Lower lobe of right lung (tissue), 2 donors: ENCODE results near the gene KLHL2. TPM values are rescaled to one million over a fixed set of nuclear protein-coding genes. Genes with fewer than 3 reads are reported as not detected.
A peak's percentile ranks its signal among the peaks of the same experiment; 100 is the strongest.

Experiments
- ATAC-seq, 2 donors: fragments of 200-7000 bp; cut with Tn5 transposase; one replicate each; pipeline ENCODE4 v1.9.1; 2020 to 2022; ENCODE audit warnings: mild to moderate bottlenecking in 2 of 2, moderate library complexity in 2 of 2
- DNase-seq: peaks from one replicate; pipeline ENCODE4 v3.0.0-alpha.2; 2020
- H3K27ac ChIP-seq: fragments of 200-600 bp; one replicate; pipeline ENCODE4 v1.8.0; 2022
- H3K27me3 ChIP-seq: fragments of 200-600 bp; one replicate; pipeline ENCODE4 v1.8.0; 2022; ENCODE audit warnings: low read depth
- H3K36me3 ChIP-seq: fragments of 200-600 bp; one replicate; pipeline ENCODE4 v1.8.0; 2022; ENCODE audit warnings: mild to moderate bottlenecking
- H3K4me1 ChIP-seq: fragments of 200-600 bp; one replicate; pipeline ENCODE4 v1.8.0; 2022
- H3K4me3 ChIP-seq: fragments of 200-600 bp; one replicate; pipeline ENCODE4 v1.8.0; 2022; ENCODE audit warnings: mild to moderate bottlenecking
- H3K9me3 ChIP-seq: fragments of 200-600 bp; one replicate; pipeline ENCODE4 v1.8.0; 2022
- CTCF ChIP-seq: fragments of 200-600 bp; IDR thresholded peaks from one replicate; pipeline ENCODE4 v1.8.0; 2022; ENCODE audit warnings: antibody characterized with exemption, mild to moderate bottlenecking
- intact Hi-C: fragments of 100-400 bp; cut with DNase I; formaldehyde crosslinking; loops from one replicate; pipeline ENCODE4 v1.11.0; 2022
- total RNA-seq: library from RNA; stranded (reverse); fragmentation: NEBNext Ultra II Directional; extraction: Animal tissue kit (Norgen Biotek cat#: 25700); gene quantifications from one replicate; pipeline ENCODE4 v1.2.1, GENCODE V29; 2021
- donor health status: DM: no; HTN: yes; CAD: no; lungs with severe emphysema.

Gene KLHL2
- total RNA-seq, 1 donor from 2014 or later = 37.7 TPM

GRCh38 chr4:165343353-165344191 is 136.2 kb downstream of the KLHL2 start:
- Histone ChIP-seq H3K27ac (no peak overlapping the region), H3K4me3 (no peak overlapping the region), H3K9me3 (no peaks in the 10 kb centered on the region), H3K27me3 (no peaks in the 10 kb centered on the region), H3K4me1 (no peaks in the 10 kb centered on the region), H3K36me3 (peaks cover 43% of the 10 kb centered on the region)
- ATAC-seq (peak in 1 of 2 donors; percentile 29), DNase-seq (no peak)
- TF ChIP-seq CTCF = peak; percentile 34
- intact Hi-C loops = no loop called here

GRCh38 chr4:165345666-165346417 is 138.5 kb downstream of the KLHL2 start:
- Histone ChIP-seq H3K4me3 (no peak overlapping the region), H3K27me3 (no peaks in the 10 kb centered on the region), H3K27ac (no peak overlapping the region), H3K9me3 (no peaks in the 10 kb centered on the region), H3K36me3 (peaks cover 21% of the 10 kb centered on the region), H3K4me1 (no peaks in the 10 kb centered on the region)
- TF ChIP-seq CTCF = no peak
- intact Hi-C loops = no loop called here
- no peak for DNase-seq
- ATAC-seq = peak; percentile 30 to 33

- Histone ChIP-seq H3K27me3 (no peaks in the 10 kb centered on the region), H3K9me3 (no peaks in the 10 kb centered on the region), H3K36me3 (peaks cover 1% of the 10 kb centered on the region), H3K4me3 (no peak overlapping the region), H3K4me1 (no peaks in the 10 kb centered on the region), H3K27ac (no peak overlapping the region)
- no peak for DNase-seq
- no peak for ATAC-seq
- intact Hi-C loops = no loop called here
- no peak for TF ChIP-seq CTCF
These were observed 140.5 kb downstream of the KLHL2 start for GRCh38 chr4:165347647-165348569.

- TF ChIP-seq CTCF = no peak
- intact Hi-C loops = no loop called here
- no peak overlapping the region for H3K4me3 ChIP-seq
- H3K27me3 ChIP-seq = no peaks in the 10 kb centered on the region
- DNase-seq (no peak), ATAC-seq (no peak)
- no peaks in the 10 kb centered on the region for H3K9me3 ChIP-seq
- H3K4me1 ChIP-seq = no peaks in the 10 kb centered on the region
- no peaks in the 10 kb centered on the region for H3K36me3 ChIP-seq
- H3K27ac ChIP-seq = no peak overlapping the region
These were observed 144.2 kb downstream of the KLHL2 start for GRCh38 chr4:165351359-165352130.
